ENCODE data around the gene EFCAB6.

Gene EFCAB6

DNA sequence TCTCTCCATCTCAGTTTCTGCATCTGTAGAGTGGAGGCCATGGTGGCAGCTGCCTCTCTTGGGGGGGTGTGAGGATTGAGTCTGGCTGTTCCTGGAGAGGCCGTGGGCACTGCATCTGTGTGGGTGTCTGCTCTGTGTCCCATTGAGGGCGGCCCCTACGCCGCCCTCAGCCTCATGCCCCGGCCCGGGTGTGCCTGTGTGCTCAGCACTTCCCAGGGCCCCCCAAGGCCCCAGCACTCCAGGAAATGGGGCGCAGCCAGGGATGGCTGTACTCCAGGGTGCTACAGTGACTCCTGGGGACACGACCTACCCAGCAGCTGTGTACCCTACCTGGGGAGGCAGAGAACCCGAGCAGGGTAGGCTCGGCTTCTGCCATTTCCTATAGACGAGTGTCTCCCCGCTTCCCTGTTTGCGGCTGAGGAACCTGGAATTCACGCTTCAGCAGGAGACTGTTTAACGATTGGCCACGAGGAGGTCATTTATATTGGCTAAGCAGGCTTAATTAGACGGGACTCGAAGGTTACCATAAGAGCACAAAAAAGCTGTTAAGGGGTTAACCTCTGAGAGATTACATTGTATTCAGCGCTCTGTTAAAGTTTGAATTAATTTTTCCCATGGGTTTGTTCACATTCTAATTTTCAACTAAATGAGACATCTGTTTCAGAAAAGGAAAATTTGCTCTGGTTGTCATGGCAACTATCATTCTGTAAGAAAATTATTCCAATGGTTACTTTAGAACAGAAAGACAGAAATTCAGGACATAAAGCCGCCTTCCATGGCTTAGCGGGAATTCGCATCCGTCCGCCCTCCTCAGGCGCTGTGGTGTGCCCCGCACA, 323.9 kb downstream of the EFCAB6 start:
- TF ChIP-seq, protein P1, sequence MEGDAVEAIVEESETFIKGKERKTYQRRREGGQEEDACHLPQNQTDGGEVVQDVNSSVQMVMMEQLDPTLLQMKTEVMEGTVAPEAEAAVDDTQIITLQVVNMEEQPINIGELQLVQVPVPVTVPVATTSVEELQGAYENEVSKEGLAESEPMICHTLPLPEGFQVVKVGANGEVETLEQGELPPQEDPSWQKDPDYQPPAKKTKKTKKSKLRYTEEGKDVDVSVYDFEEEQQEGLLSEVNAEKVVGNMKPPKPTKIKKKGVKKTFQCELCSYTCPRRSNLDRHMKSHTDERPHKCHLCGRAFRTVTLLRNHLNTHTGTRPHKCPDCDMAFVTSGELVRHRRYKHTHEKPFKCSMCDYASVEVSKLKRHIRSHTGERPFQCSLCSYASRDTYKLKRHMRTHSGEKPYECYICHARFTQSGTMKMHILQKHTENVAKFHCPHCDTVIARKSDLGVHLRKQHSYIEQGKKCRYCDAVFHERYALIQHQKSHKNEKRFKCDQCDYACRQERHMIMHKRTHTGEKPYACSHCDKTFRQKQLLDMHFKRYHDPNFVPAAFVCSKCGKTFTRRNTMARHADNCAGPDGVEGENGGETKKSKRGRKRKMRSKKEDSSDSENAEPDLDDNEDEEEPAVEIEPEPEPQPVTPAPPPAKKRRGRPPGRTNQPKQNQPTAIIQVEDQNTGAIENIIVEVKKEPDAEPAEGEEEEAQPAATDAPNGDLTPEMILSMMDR (IDR thresholded peaks at IDR 0.05; ENCODE audit: borderline replicate concordance, control extremely low read depth, extremely low read depth, insufficient read depth, missing control alignments): no peak
- in situ Hi-C loops (cut with MboI; ENCODE audit: low sequenced_read_pairs, unreplicated experiment): no loop called here
- DNase-seq (ENCODE audit: low spot score): no peak

DNA sequence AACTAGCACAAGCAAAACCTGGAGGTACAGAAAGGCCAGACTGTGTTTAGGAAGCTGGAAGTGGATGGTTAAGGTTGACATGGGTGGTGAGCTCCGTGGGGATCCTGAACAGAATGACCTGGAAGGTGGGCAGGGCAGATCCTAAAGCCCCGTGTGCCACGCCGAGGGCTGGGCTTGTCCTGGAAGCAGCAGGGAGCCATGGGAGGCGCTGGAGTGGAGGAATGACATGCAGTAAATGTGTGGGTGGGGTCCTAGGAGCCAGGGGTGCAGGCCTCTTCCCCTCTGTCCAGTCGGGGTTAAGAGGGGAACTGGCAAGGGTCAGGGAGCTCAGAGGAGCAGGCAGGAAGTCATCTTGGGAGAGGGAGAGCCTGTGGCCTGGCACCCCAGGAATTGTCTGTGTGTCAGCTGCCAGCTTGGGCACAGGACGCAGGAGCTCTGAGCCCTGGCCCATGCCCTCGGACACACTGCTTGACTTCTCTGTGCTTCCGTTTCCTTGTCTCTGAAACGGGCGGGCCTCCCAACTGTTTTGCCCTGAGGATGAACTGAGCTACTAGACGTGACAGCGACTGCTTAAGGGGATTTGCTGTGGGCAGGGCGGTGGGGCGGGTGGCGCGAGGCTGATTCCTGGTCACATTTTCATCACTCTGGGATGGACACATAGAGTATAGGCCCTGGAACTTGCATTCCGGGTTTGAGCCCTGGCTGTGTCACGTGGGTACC, 324.6 kb downstream of the EFCAB6 start:
- TF ChIP-seq, protein P1 (IDR thresholded peaks at IDR 0.05; ENCODE audit: borderline replicate concordance, control extremely low read depth, extremely low read depth, insufficient read depth, missing control alignments): no peak
- no peak for DNase-seq (ENCODE audit: low spot score)

DNA sequence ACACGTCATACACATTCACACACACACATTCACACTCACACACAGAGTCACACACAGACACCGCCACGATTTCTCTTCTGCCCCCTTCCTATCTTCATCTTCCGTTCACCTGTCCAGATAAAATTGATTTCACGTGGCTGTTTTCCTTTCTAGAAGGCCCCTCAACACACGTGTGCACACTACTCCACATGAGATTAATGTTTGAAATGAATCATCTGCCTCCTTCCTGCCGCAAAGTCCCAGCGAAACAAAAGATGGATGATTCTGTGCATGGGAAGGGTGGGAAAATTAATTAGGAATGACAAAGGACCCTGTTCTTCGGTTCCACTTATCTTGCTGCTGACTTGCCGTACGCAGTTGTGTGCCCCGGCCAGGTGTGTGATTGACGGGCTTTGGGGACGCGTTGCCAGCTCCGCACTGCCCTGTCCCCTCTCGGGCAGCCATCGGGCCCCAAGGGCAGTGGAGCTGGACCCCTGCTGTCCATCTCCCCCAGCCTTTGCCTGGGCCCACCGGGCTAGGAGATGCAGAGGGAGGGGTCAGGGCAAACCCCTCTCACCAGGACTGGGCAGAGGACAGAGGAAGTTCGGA, 326.5 kb downstream of the EFCAB6 start:
- in situ Hi-C loops (cut with MboI; ENCODE audit: low sequenced_read_pairs, unreplicated experiment): no loop called here
- no peak for DNase-seq (ENCODE audit: low spot score)
- TF ChIP-seq, protein P1 (IDR thresholded peaks at IDR 0.05; ENCODE audit: borderline replicate concordance, control extremely low read depth, extremely low read depth, insufficient read depth, missing control alignments): no peak

More for the DNA sequence above, 324.6 kb downstream of the EFCAB6 start:
- in situ Hi-C loops (cut with MboI; ENCODE audit: low sequenced_read_pairs, unreplicated experiment): no loop called here

DNA sequence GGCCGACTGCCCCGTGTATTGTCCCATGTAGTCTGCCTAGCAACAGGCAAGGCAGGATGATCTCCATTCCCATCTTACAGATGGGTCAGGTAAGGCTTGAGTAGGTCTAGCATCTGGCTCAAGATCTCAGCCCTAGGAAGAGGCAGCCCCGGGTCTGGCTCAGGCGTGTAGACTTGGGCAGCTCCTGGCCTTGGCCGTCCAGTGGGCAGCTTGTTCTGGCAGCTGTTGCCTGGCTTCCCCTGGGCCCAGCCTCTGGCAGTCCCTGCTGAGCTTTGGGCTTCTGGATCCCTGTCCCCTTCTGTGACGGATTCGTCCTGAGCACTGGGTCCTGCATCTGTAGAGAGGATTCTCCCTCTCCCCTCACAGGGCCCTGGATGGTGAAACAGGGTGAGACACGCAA, 327.9 kb downstream of the EFCAB6 start:
- DNase-seq (ENCODE audit: low spot score): no peak
- in situ Hi-C loops (cut with MboI; ENCODE audit: low sequenced_read_pairs, unreplicated experiment): no loop called here
- TF ChIP-seq, protein P1 (IDR thresholded peaks at IDR 0.05; ENCODE audit: borderline replicate concordance, control extremely low read depth, extremely low read depth, insufficient read depth, missing control alignments): no peak

DNA sequence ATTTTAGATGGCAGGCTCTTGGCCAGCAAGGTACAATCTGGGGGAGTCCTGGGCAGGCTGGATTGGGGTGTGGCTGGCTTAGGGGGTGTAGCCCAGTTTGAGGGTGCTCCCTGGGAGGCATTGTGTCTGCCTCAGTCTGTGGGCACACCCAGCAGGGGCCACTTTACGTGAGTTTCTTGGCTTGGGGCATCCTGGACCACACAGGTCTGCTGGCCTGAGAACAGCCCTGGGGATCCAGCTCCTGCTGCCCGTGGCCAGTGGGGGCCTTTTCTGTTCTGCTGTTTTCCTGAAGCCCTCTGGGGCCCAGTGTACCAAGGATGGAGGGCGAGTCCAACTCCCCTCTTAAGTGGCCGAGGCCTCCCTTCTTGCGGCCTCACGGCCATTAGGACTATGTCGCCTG, 328.4 kb downstream of the EFCAB6 start:
- no peak for DNase-seq (ENCODE audit: low spot score)
- in situ Hi-C loops (cut with MboI; ENCODE audit: low sequenced_read_pairs, unreplicated experiment): no loop called here
- TF ChIP-seq, protein P1 (IDR thresholded peaks at IDR 0.05; ENCODE audit: borderline replicate concordance, control extremely low read depth, extremely low read depth, insufficient read depth, missing control alignments): no peak

DNA sequence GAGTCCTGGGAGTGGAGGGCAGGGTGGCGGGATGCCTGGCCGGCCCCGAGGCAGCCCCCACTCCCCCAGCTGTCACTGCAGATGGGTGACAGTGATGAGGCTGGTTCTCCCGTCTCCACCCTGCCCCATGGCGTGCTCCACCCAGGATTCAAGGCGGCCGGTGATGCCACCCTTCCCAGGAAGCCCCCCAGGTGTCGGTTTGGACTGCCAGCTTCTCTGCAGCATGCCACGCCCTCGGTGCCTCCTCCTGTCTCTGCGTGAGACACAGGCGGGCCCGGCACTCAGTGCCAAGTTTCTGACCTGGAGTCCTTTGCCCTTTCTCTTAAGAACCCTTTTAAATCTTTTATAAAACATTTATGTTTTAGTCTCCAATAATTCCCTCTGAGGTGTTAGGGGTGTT, 328.8 kb downstream of the EFCAB6 start:
- no peak for DNase-seq (ENCODE audit: low spot score)
- TF ChIP-seq, protein P1 (IDR thresholded peaks at IDR 0.05; ENCODE audit: borderline replicate concordance, control extremely low read depth, extremely low read depth, insufficient read depth, missing control alignments): no peak
- in situ Hi-C loops (cut with MboI; ENCODE audit: low sequenced_read_pairs, unreplicated experiment): no loop called here
